Activated CD4-positive, alpha-beta T cell treated with anti-CD3 and anti-CD28 coated beads, Interleukin-2, amount 10 ng/mL, durations not matched to agents 7 days and 5 days (primary cell): Measurements from ENCODE around the gene SDHD. TPM values are rescaled to one million over a fixed set of nuclear protein-coding genes. Genes with fewer than 3 reads are reported as not detected.
A peak's percentile ranks its signal among the peaks of the same experiment; 100 is the strongest.
"Not testable (repeated sequence)": the region's sequence is repeated elsewhere in the genome, so short reads cannot be mapped to it uniquely, and the experiment has no call there.

ENCODE experiments used
- CTCF ChIA-PET: fragments of 350-600 bp; sonication (Branson Sonifier 250); formaldehyde crosslinking; loops from one replicate; lab custom pipeline; 2021; ENCODE audit warnings: antibody characterized with exemption; lab: Charles Lee
- POLR2A ChIA-PET: fragments of 350-600 bp; sonication (Branson Sonifier 250); formaldehyde crosslinking; loops from one replicate; lab custom pipeline; 2021; ENCODE audit warnings: antibody characterized with exemption; lab: Charles Lee
- DNase-seq: peaks from one replicate; pipeline ENCODE4 v3.0.0-alpha.2; 2020
- H3K27ac Mint-ChIP-seq: one replicate; pipeline ENCODE4 v1.8.0; 2021; ENCODE audit warnings: mild to moderate bottlenecking, moderate library complexity, mixed read lengths
- H3K27me3 Mint-ChIP-seq: one replicate; pipeline ENCODE4 v1.8.0; 2021; ENCODE audit warnings: mixed read lengths
- H3K36me3 Mint-ChIP-seq: one replicate; pipeline ENCODE4 v1.8.0; 2021; ENCODE audit warnings: low read depth, mixed read lengths
- H3K4me1 Mint-ChIP-seq: one replicate; pipeline ENCODE4 v1.8.0; 2021; ENCODE audit warnings: mixed read lengths
- H3K4me3 Mint-ChIP-seq: one replicate; pipeline ENCODE4 v1.8.0; 2021; ENCODE audit warnings: mild to moderate bottlenecking, moderate library complexity, mixed read lengths
- H3K9me3 Mint-ChIP-seq: one replicate; pipeline ENCODE4 v1.8.0; 2021; ENCODE audit warnings: mixed read lengths
- total RNA-seq, 2 experiments: library from RNA; stranded (reverse); gene quantifications; one replicate each; pipeline ENCODE4 v1.2.3, GENCODE V29; 2021

SDHD gene
- total RNA-seq, 2 experiments from 2014 or later: 87.6 to 97.1 TPM

- POLR2A ChIA-PET: no interaction called here
- CTCF ChIA-PET: interaction anchor here (0.6 kb wide), 1 partner anchor 216 kb away, joined by 3 read pairs; no protein-coding TSS in a partner anchor
- Mint-ChIP-seq H3K36me3 (peaks cover 8% of the 10 kb centered on the region), H3K27me3 (no peaks in the 10 kb centered on the region), H3K4me3 (no peak overlapping the region), H3K9me3 (no peaks in the 10 kb centered on the region), H3K27ac (no peak overlapping the region), H3K4me1 (no peaks in the 10 kb centered on the region)
- no peak for DNase-seq
These were observed 23.8 kb upstream of the SDHD start for GRCh38 chr11:112062923-112063322.

GRCh38 chr11:112073941-112074811 lies 12.5 kb upstream of the SDHD start, which contains the start of the genes NKAPD1 and PIH1D2:
Gene NKAPD1 (plus strand): TSS chr11:112074299. CDS start chr11:112075575, 1,276 bp downstream.
Gene PIH1D2 (minus strand): TSS chr11:112074017. CDS start chr11:112073174, 843 bp downstream.
- Mint-ChIP-seq H3K36me3 (peaks cover 19% of the 10 kb centered on the region), H3K4me3 (peak within 1 kb of the TSS; percentile 83), H3K9me3 (no peaks in the 10 kb centered on the region), H3K4me1 (peaks cover 35% of the 10 kb centered on the region), H3K27me3 (peaks cover 15% of the 10 kb centered on the region), H3K27ac (peak within 1 kb of the TSS; percentile 93)
- CTCF ChIA-PET: interaction anchor here (0.7 to 1.1 kb wide), 2 partner anchors 13 to 23 kb away, joined by 3 read pairs; partner anchors contain the start of genes SDHD and TIMM8B
- DNase-seq: peak; percentile 85
- POLR2A ChIA-PET: no interaction called here

DNA sequence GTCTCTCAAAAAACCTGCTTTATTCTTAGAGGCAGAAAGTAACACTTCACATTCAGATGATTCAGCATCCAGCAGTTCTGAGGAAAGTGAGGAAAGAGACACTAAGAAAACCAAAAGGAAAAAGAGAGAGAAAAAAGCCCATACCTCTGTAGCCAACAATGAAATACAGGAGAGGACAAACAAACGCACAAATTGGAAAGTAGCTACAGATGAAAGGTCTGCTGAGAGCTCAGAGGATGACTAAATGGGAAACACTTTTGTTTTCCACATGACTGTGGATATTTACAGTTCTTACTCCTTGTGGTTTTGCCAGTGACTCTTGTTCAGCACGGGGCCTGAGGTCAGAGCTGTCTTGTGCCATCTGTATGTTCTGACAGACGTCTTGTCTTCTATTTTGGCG lies 3.9 kb upstream of the SDHD start:
- Mint-ChIP-seq H3K27ac (no peak overlapping the region), H3K4me1 (peaks cover 47% of the 10 kb centered on the region), H3K4me3 (no peak overlapping the region), H3K27me3 (no peaks in the 10 kb centered on the region), H3K36me3 (peaks cover 70% of the 10 kb centered on the region), H3K9me3 (no peaks in the 10 kb centered on the region)
- DNase-seq: no peak
- POLR2A ChIA-PET: no interaction called here
- CTCF ChIA-PET: interaction anchor here (0.6 to 1.5 kb wide), 4 partner anchors 10 to 1151 kb away, joined by 3 read pairs; no protein-coding TSS in a partner anchor

GRCh38 chr11:112085822-112086421 lies 751 bp upstream of the SDHD start:
- DNase-seq: peak; percentile 51
- H3K4me1 Mint-ChIP-seq: peaks cover 67% of the 10 kb centered on the region
- POLR2A ChIA-PET: interaction anchor here (0.6 kb wide), 1 partner anchor 11 kb away, joined by 3 read pairs; no protein-coding TSS in a partner anchor
- H3K4me3 Mint-ChIP-seq: peak overlapping the region; percentile 97
- H3K27ac Mint-ChIP-seq: peak overlapping the region; percentile 94
- CTCF ChIA-PET: interaction anchor here (0.7 to 1.7 kb wide), 6 partner anchors 10 to 195 kb away, joined by 3 to 7 read pairs (median 4); no protein-coding TSS in a partner anchor
- peaks cover 70% of the 10 kb centered on the region for H3K36me3 Mint-ChIP-seq
- no peaks in the 10 kb centered on the region for H3K27me3 Mint-ChIP-seq
- H3K9me3 Mint-ChIP-seq: no peaks in the 10 kb centered on the region

DNA sequence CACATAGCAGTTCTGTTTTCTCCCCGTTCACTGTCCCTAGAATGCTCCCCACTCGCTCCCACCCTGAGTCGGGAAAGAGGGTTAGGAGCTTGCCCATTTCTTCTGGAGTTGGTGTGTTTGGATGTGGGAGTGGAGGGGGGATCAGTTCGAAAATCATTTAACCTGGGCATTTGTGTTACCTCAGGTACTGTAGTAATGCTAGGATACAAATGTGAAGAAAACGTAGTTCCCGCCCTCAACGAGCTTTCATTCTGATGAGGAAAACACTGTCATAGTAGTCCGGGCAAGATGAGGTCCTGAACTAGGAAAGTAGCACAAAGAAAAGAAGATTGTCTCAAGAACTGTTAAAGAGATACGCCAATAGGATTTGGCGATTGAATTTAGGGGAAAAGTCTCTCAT lies 539 bp downstream of the SDHD start:
- Mint-ChIP-seq H3K9me3 (no peaks in the 10 kb centered on the region), H3K4me3 (peak overlapping the region; percentile 97), H3K4me1 (peaks cover 63% of the 10 kb centered on the region), H3K36me3 (peaks cover 77% of the 10 kb centered on the region), H3K27ac (peak overlapping the region; percentile 94), H3K27me3 (no peaks in the 10 kb centered on the region)
- ChIA-PET CTCF (interaction anchor here (0.6 to 1.7 kb wide), 7 partner anchors 8 to 250 kb away, joined by 3 to 7 read pairs (median 4); no protein-coding TSS in a partner anchor), POLR2A (no interaction called here)
- no peak for DNase-seq

- POLR2A ChIA-PET: not testable (repeated sequence)
- peaks cover 40% of the 10 kb centered on the region for H3K36me3 Mint-ChIP-seq
These were observed 8.6 kb downstream of the SDHD start for GRCh38 chr11:112095302-112095701.

GRCh38 chr11:112096194-112096593 lies 9.5 kb downstream of the SDHD start:
- CTCF ChIA-PET: no interaction called here
- no peaks in the 10 kb centered on the region for H3K9me3 Mint-ChIP-seq

More at GRCh38 chr11:112095302-112095701, 8.6 kb downstream of the SDHD start:
- H3K4me3 Mint-ChIP-seq, DNase-seq, H3K4me1 Mint-ChIP-seq, H3K27ac Mint-ChIP-seq, H3K27me3 Mint-ChIP-seq, H3K9me3 Mint-ChIP-seq: not testable (repeated sequence)
- CTCF ChIA-PET: interaction anchor here (0.8 kb wide), 1 partner anchor 9 kb away, joined by 5 read pairs; the partner anchor contains the start of genes SDHD and TIMM8B

DNA sequence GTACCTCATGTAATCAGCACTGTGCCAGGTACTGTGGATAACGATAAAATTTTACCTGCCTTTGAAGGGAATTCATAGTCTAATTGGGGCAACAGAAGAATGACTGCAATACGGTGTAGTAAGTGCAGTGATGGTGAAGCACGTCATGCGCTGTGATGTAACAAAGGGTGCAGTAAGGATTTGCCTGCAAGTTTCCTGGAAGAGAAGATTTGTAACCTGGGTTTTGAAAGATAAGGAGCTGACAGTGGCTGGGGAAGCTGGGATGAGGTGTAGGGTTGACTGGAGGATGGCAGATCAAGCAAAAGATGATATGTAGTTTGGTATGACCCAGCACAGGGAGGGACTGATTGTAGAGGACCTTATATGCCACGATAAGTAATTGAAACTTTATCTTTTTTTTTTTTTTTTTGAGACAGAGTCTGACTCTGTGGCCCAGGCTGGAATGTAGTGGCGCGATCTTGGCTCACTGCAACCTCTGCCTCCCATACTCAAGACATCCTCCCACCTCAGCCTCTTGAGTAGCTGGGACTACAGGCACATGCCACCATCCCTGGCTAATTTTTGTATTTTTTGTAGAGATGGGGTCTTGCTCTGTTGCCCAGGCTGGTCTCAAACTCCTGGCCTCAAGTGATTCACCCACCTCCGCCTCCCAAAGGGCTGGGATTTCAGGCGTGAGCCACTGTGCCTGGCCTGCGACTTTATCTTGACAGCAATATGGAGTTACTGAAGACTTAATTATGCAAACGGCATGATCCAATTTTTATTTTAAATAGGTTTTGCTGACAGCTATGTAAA lies 11.3 kb downstream of the SDHD start:
- peaks cover 20% of the 10 kb centered on the region for H3K36me3 Mint-ChIP-seq
- DNase-seq: no peak
- no peak overlapping the region for H3K4me3 Mint-ChIP-seq
- H3K27me3 Mint-ChIP-seq: no peaks in the 10 kb centered on the region
- ChIA-PET POLR2A (interaction anchor here (0.6 kb wide), 1 partner anchor 12 kb away, joined by 3 read pairs; the partner anchor contains the start of genes SDHD and TIMM8B), CTCF (interaction anchor here (1.0 to 2.3 kb wide), 4 partner anchors 11 to 226 kb away, joined by 3 to 7 read pairs (median 4); partner anchors contain the start of genes SDHD and TIMM8B)
- no peaks in the 10 kb centered on the region for H3K4me1 Mint-ChIP-seq
- no peaks in the 10 kb centered on the region for H3K9me3 Mint-ChIP-seq
- no peak overlapping the region for H3K27ac Mint-ChIP-seq

More at GRCh38 chr11:112096194-112096593, 9.5 kb downstream of the SDHD start:
- no peak for DNase-seq
- H3K27ac Mint-ChIP-seq: no peak overlapping the region
- POLR2A ChIA-PET: no interaction called here
- H3K4me1 Mint-ChIP-seq: no peaks in the 10 kb centered on the region
- H3K36me3 Mint-ChIP-seq: peaks cover 34% of the 10 kb centered on the region
- H3K4me3 Mint-ChIP-seq: no peak overlapping the region
- H3K27me3 Mint-ChIP-seq: no peaks in the 10 kb centered on the region

DNA sequence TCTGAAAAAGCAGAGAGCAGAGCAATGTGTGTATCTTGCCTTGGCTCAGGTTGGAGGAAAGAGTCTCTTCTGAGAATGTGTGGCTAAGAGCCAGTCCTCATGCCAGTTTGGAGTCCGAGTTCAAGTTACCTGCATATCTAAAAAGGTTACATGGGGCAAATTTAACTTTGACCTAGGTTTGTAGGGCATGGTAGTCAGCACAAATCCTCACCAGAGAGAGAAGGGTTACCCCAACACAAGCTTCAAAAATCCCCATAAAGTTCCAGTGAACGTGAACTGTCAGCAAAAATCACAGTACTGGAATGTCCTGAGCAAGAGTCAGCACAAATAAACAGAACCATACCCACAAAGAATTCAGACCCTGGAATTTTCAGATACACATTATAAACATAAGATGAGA lies 13.8 kb downstream of the SDHD start:
- Mint-ChIP-seq H3K36me3 (peaks cover 12% of the 10 kb centered on the region), H3K27me3 (no peaks in the 10 kb centered on the region), H3K4me1 (no peaks in the 10 kb centered on the region), H3K9me3 (no peaks in the 10 kb centered on the region), H3K27ac (no peak overlapping the region), H3K4me3 (no peak overlapping the region)
- POLR2A ChIA-PET: no interaction called here
- no peak for DNase-seq
- CTCF ChIA-PET: no interaction called here

- CTCF ChIA-PET: interaction anchor here (1.2 to 1.9 kb wide), 2 partner anchors 9 to 10 kb away, joined by 4 to 8 read pairs; no protein-coding TSS in a partner anchor
- DNase-seq: no peak
- no peak overlapping the region for H3K27ac Mint-ChIP-seq
- no peaks in the 10 kb centered on the region for H3K9me3 Mint-ChIP-seq
- POLR2A ChIA-PET: no interaction called here
- no peaks in the 10 kb centered on the region for H3K27me3 Mint-ChIP-seq
- H3K4me1 Mint-ChIP-seq: no peaks in the 10 kb centered on the region
- peaks cover 2% of the 10 kb centered on the region for H3K36me3 Mint-ChIP-seq
- H3K4me3 Mint-ChIP-seq: no peak overlapping the region
These were observed 16.8 kb downstream of the SDHD start for GRCh38 chr11:112103446-112103845.

- POLR2A ChIA-PET: no interaction called here
- DNase-seq: no peak
- H3K4me3 Mint-ChIP-seq: no peak overlapping the region
- no peak overlapping the region for H3K27ac Mint-ChIP-seq
- no peaks in the 10 kb centered on the region for H3K9me3 Mint-ChIP-seq
- no peaks in the 10 kb centered on the region for H3K27me3 Mint-ChIP-seq
- H3K4me1 Mint-ChIP-seq: no peaks in the 10 kb centered on the region
- CTCF ChIA-PET: interaction anchor here (0.7 to 0.9 kb wide), 2 partner anchors 14 to 66 kb away, joined by 3 read pairs; no protein-coding TSS in a partner anchor
- H3K36me3 Mint-ChIP-seq: no peaks in the 10 kb centered on the region
These were observed 19.4 kb downstream of the SDHD start for GRCh38 chr11:112106070-112106469.
